Trophoblast cell (in vitro differentiated cells and primary cell): Measurements from ENCODE around the gene SIRT4.
"Not testable (repeated sequence)": the region's sequence is repeated elsewhere in the genome, so short reads cannot be mapped to it uniquely, and the experiment has no call there.

ENCODE experiments used
- DNase-seq, 2 donors: peaks; one replicate each; pipeline ENCODE4 v3.0.0-alpha.2; 2016
- H2AFZ ChIP-seq: 2 replicates; pipeline ENCODE4 v1.6.1; 2013; ENCODE audit warnings: low read length, moderate library complexity, mild to moderate bottlenecking; ENCODE audit not compliant: insufficient read depth, poor library complexity
- H2AK5ac ChIP-seq: 2 replicates; pipeline ENCODE4 v1.6.1; 2013; ENCODE audit warnings: mild to moderate bottlenecking, low read length
- H2BK120ac ChIP-seq: 2 replicates; pipeline ENCODE4 v1.6.1; 2013; ENCODE audit warnings: low read length, mild to moderate bottlenecking, moderate library complexity; ENCODE audit not compliant: insufficient read depth, poor library complexity
- H2BK12ac ChIP-seq: 2 replicates; pipeline ENCODE4 v1.6.1; 2013; ENCODE audit warnings: mild to moderate bottlenecking, low read length, moderate library complexity
- H2BK5ac ChIP-seq: 2 replicates; pipeline ENCODE4 v1.6.1; 2013; ENCODE audit warnings: low read length, low read depth, moderate library complexity, mild to moderate bottlenecking; ENCODE audit not compliant: poor library complexity
- H3K14ac ChIP-seq: 2 replicates; pipeline ENCODE4 v1.6.1; 2013; ENCODE audit warnings: mild to moderate bottlenecking, low read length
- H3K18ac ChIP-seq: 2 replicates; pipeline ENCODE4 v1.6.1; 2013; ENCODE audit warnings: mild to moderate bottlenecking, low read length
- H3K23ac ChIP-seq: 2 replicates; pipeline ENCODE4 v1.6.1; 2013; ENCODE audit warnings: low read length
- H3K27ac ChIP-seq: 2 replicates; pipeline ENCODE4 v1.5.1; 2013; ENCODE audit warnings: low read depth, mild to moderate bottlenecking, inconsistent platforms, low read length, moderate library complexity
- H3K27me3 ChIP-seq: 2 replicates; pipeline ENCODE4 v1.6.1; 2013; ENCODE audit warnings: inconsistent platforms, mild to moderate bottlenecking, low read length, moderate library complexity; ENCODE audit not compliant: insufficient read depth
- H3K36me3 ChIP-seq, 2 experiments: 1 replicate in 1 of 2; 2 replicates in 1 of 2; pipeline ENCODE4 v1.6.1; 2013; ENCODE audit warnings: low read length in 2 of 2, mild to moderate bottlenecking in 2 of 2, moderate library complexity in 1 of 2; ENCODE audit not compliant: insufficient read depth in 2 of 2, control insufficient read depth in 1 of 2
- H3K4ac ChIP-seq: 2 replicates; pipeline ENCODE4 v1.6.1; 2013; ENCODE audit warnings: low read depth, mild to moderate bottlenecking, low read length, moderate library complexity
- H3K4me1 ChIP-seq, 2 experiments: 1 replicate in 1 of 2; 2 replicates in 1 of 2; pipeline ENCODE4 v1.6.1; 2013; ENCODE audit warnings: low read length in 2 of 2, mild to moderate bottlenecking in 2 of 2, moderate library complexity in 1 of 2; ENCODE audit not compliant: insufficient read depth in 2 of 2, control insufficient read depth in 1 of 2
- H3K4me2 ChIP-seq: 2 replicates; pipeline ENCODE4 v1.6.1; 2013; ENCODE audit warnings: inconsistent platforms, mild to moderate bottlenecking, low read length, moderate library complexity
- H3K4me3 ChIP-seq: 2 replicates; pipeline ENCODE4 v1.5.1; 2013; ENCODE audit warnings: mild to moderate bottlenecking, low read depth, low read length, inconsistent platforms
- H3K79me1 ChIP-seq: one replicate; pipeline ENCODE4 v1.6.1; 2013; ENCODE audit warnings: low read length
- H3K79me2 ChIP-seq: 2 replicates; pipeline ENCODE4 v1.6.1; 2013; ENCODE audit warnings: low read length, mild to moderate bottlenecking; ENCODE audit not compliant: control insufficient read depth, insufficient read depth, poor library complexity
- H3K9ac ChIP-seq: 2 replicates; pipeline ENCODE4 v1.6.1; 2013; ENCODE audit warnings: mild to moderate bottlenecking, low read length
- H3K9me3 ChIP-seq: 2 replicates; pipeline ENCODE4 v1.6.1; 2013; ENCODE audit warnings: low read depth, mild to moderate bottlenecking, control low read depth, inconsistent platforms, low read length; ENCODE audit not compliant: insufficient read depth
- H4K12ac ChIP-seq: 2 replicates; pipeline ENCODE4 v1.6.1; 2013; ENCODE audit warnings: low read depth, mild to moderate bottlenecking, low read length, moderate library complexity
- H4K8ac ChIP-seq: 2 replicates; pipeline ENCODE4 v1.6.1; 2013; ENCODE audit warnings: low read depth, mild to moderate bottlenecking, low read length, moderate library complexity
- H4K91ac ChIP-seq: one replicate; pipeline ENCODE4 v1.6.1; 2013; ENCODE audit warnings: low read depth, mild to moderate bottlenecking, low read length, moderate library complexity
- WGBS: extraction: QIAGEN DNeasy Blood & Tissue Kit; methylation state at CpG from one replicate; pipeline ENCODE4 v1.1.7; 2013; ENCODE audit warnings: missing lambda C conversion rate; ENCODE audit not compliant: insufficient read length, insufficient coverage; ENCODE audit errors: extremely low coverage; 5-methylcytosine and 5-hydroxymethylcytosine counted together

SIRT4 gene

GRCh38 chr12:120331390-120331789 is 29.3 kb downstream of the SIRT4 start:
- no CpG with 5 or more reads among the region's 3 CpGs for WGBS
- H3K14ac ChIP-seq: no peak overlapping the region
- no peaks in the 10 kb centered on the region for H3K79me2 ChIP-seq

GRCh38 chr12:120332041-120332440 is 29.9 kb downstream of the SIRT4 start:
- Histone ChIP-seq H4K12ac (no peak overlapping the region), H2AFZ (no peak overlapping the region), H3K36me3 (no peaks in the 10 kb centered on the region), H4K8ac (no peak overlapping the region), H3K23ac (no peak overlapping the region), H2AK5ac (no peak overlapping the region), H3K79me1 (no peaks in the 10 kb centered on the region), H3K27me3 (no peaks in the 10 kb centered on the region), H3K4me1 (no peaks in the 10 kb centered on the region), H3K9ac (no peak overlapping the region), H3K9me3 (peaks cover 5% of the 10 kb centered on the region), H3K14ac (no peak overlapping the region), H2BK5ac (no peak overlapping the region), H4K91ac (no peak overlapping the region), H3K27ac (no peak overlapping the region), H3K4ac (no peak overlapping the region), H3K4me2 (no peak overlapping the region), H2BK120ac (no peak overlapping the region), H3K79me2 (no peaks in the 10 kb centered on the region), H3K4me3 (no peak overlapping the region), H2BK12ac (no peak overlapping the region), H3K18ac (no peak overlapping the region)
- no CpG with 5 or more reads among the region's 5 CpGs for WGBS
- no peak for DNase-seq

More at GRCh38 chr12:120331390-120331789, 29.3 kb downstream of the SIRT4 start:
- no peaks in the 10 kb centered on the region for H3K79me1 ChIP-seq
- no peak for DNase-seq
- no peak overlapping the region for H3K18ac ChIP-seq
- H2AK5ac ChIP-seq: no peak overlapping the region
- no peak overlapping the region for H4K8ac ChIP-seq
- H3K4me1 ChIP-seq: no peaks in the 10 kb centered on the region
- no peak overlapping the region for H3K9ac ChIP-seq
- no peak overlapping the region for H4K91ac ChIP-seq
- no peak overlapping the region for H3K23ac ChIP-seq
- no peaks in the 10 kb centered on the region for H3K27me3 ChIP-seq
- no peaks in the 10 kb centered on the region for H3K36me3 ChIP-seq
- peaks cover 3% of the 10 kb centered on the region for H3K9me3 ChIP-seq
- no peak overlapping the region for H4K12ac ChIP-seq
- H2BK120ac ChIP-seq: no peak overlapping the region
- H3K4ac ChIP-seq: no peak overlapping the region
- no peak overlapping the region for H2BK5ac ChIP-seq
- H2AFZ ChIP-seq: no peak overlapping the region
- no peak overlapping the region for H2BK12ac ChIP-seq
- H3K4me2 ChIP-seq: no peak overlapping the region
- no peak overlapping the region for H3K27ac ChIP-seq
- no peak overlapping the region for H3K4me3 ChIP-seq

- Histone ChIP-seq H3K9me3 (peaks cover 6% of the 10 kb centered on the region), H2BK12ac (no peak overlapping the region), H2BK5ac (no peak overlapping the region), H4K91ac (no peak overlapping the region), H2AFZ (no peak overlapping the region), H3K4ac (no peak overlapping the region), H3K4me1 (no peaks in the 10 kb centered on the region), H3K4me3 (no peak overlapping the region), H2BK120ac (no peak overlapping the region), H4K12ac (no peak overlapping the region), H3K79me2 (no peaks in the 10 kb centered on the region), H3K14ac (no peak overlapping the region), H3K18ac (no peak overlapping the region), H3K9ac (no peak overlapping the region), H3K27ac (no peak overlapping the region), H3K36me3 (no peaks in the 10 kb centered on the region), H3K79me1 (no peaks in the 10 kb centered on the region), H2AK5ac (no peak overlapping the region), H3K4me2 (no peak overlapping the region), H3K27me3 (no peaks in the 10 kb centered on the region), H3K23ac (no peak overlapping the region), H4K8ac (no peak overlapping the region)
- DNase-seq: no peak
- no CpG with 5 or more reads among the region's 7 CpGs for WGBS
These were observed 30.4 kb downstream of the SIRT4 start for GRCh38 chr12:120332523-120332922.

GRCh38 chr12:120335447-120335846 is 33.3 kb downstream of the SIRT4 start:
- H4K91ac ChIP-seq, H3K4me2 ChIP-seq, H3K36me3 ChIP-seq, H4K8ac ChIP-seq, H3K4me3 ChIP-seq, H2BK5ac ChIP-seq, H2BK12ac ChIP-seq, H3K79me2 ChIP-seq, H2AFZ ChIP-seq, H3K79me1 ChIP-seq, H3K18ac ChIP-seq, H2AK5ac ChIP-seq, H4K12ac ChIP-seq, H3K27ac ChIP-seq, H3K9ac ChIP-seq, H3K14ac ChIP-seq, H3K27me3 ChIP-seq, H3K23ac ChIP-seq, H3K4ac ChIP-seq, H2BK120ac ChIP-seq, H3K4me1 ChIP-seq, H3K9me3 ChIP-seq: not testable (repeated sequence)
- no CpG with 5 or more reads among the region's 12 CpGs for WGBS
- peak; percentile 58 to 82 for DNase-seq
